HG02885 (cell line): ENCODE data around the gene GRM5.

Experiments
- ATAC-seq: cut with Tn5 transposase; IDR thresholded peaks from one replicate; pipeline ENCODE4 v1.9.1; 2021; ENCODE audit warnings: mild to moderate bottlenecking; ENCODE audit not compliant: unreplicated experiment, poor library complexity

Gene GRM5

DNA sequence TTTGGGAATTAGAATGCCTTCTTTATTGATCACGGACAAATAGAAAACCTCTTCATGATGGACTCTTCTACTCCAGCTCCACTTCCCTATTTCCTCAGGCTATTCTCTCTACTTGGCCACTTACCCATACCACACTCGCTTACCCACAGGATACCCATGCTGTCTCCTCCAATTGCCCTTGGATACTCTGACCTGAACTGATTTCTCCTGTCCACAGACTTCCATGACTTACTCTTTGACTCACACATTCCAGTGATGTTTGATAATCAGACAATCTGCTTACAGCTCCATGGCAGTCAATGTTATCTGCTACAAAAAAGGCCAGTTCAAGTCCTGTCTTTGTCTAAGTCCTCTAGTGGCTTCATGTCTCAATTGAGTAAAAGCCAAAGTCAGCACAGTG, 436.3 kb downstream of the GRM5 start:
- no peak for ATAC-seq

DNA sequence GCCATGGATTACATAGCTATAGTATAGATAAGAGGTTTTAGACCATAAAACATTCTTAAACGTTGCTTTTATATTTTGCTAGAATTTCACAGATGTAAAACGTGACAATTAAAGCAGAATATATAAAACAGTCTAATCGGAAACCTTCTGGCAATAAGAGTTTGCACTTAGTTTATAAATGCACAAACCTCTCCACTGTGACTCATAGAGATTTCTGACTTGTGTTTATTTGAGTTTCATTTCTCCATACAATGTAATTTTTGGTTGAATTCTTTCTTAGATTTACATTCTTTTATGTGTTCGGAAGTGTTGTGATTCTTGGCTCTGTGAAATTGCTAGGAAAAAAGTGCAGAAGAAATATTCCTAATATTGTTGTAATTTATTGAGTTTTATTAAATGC, 439.6 kb downstream of the GRM5 start:
- no peak for ATAC-seq

DNA sequence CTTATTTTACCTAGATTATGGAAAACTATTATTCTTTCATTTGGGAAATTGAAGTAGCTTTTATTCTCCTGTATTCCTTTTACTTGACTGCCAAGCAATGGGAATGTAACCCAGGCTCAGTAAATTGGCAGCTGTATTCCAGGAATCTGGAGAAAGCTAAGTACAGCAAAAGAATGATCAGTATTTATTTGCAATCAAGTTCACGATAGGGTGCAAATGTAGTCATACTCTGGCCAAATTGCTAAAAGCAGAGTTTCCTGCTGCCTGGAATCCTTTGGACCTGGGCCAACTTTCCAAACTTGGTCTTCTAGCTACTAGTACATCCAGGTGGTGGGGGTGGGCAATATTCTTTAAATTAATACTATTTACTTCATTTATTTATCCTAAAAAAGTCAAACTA, 442.3 kb downstream of the GRM5 start:
- no peak for ATAC-seq

DNA sequence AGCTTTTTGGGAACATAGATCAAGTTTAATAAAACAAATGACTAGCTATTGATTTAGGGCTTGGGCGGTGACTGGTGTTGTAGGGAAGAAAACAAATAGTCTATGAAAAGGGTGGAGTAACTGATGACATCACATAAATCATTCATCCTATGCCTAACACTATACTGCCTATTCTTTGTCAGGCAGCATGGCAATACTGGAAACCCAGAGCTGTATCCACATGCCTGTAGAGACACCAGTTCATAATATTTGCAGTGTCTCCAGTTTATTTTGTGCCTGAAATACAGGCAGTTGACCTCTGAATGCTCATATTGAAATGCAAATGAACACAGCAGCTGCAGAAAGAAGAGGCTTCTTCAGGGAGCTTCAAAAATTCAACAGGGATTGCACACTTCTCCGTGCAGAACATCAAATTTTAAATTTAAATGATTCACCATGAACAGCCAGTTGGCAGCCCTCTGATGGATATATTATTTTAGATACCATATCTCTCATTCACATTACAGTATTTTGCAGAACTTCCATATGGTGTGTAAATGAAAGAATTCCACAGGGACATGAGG, 445.1 kb downstream of the GRM5 start:
- ATAC-seq: no peak

DNA sequence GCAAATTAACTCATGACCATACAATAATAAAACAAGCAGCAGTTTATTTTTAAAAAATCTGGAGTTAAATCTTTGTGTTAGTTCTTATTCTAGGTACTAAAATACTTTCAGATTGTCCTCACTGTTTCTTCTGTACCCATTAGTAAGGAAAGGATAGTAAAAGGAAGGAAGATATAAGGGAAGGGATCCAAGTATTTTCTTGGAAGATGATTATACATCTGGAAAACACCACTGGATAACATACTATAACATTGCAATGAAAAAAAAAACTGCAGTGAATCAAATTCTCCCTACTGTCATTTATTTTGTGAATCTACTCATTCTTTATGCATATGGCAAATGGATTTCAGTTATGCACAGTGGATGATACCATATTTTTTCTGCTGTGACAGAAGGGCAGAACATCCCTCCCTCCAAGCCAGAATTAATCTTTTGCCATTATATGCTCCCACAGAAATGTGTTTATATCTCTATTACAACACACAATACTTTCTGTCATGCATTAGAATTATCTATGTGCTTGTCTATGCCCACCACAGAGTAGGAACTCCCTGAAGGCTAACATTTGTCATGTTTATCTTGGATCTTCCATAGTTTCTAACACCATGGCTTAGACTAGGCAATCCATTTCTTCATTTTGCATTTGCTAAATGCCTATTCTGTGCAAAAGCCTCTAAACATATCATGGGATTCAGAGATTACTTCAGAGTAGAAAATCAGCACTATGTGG, 446.0 kb downstream of the GRM5 start:
- no peak for ATAC-seq

- ATAC-seq: no peak
Observed at GRCh38 chr11:88619071-88619425, 446.7 kb downstream of the GRM5 start.

DNA sequence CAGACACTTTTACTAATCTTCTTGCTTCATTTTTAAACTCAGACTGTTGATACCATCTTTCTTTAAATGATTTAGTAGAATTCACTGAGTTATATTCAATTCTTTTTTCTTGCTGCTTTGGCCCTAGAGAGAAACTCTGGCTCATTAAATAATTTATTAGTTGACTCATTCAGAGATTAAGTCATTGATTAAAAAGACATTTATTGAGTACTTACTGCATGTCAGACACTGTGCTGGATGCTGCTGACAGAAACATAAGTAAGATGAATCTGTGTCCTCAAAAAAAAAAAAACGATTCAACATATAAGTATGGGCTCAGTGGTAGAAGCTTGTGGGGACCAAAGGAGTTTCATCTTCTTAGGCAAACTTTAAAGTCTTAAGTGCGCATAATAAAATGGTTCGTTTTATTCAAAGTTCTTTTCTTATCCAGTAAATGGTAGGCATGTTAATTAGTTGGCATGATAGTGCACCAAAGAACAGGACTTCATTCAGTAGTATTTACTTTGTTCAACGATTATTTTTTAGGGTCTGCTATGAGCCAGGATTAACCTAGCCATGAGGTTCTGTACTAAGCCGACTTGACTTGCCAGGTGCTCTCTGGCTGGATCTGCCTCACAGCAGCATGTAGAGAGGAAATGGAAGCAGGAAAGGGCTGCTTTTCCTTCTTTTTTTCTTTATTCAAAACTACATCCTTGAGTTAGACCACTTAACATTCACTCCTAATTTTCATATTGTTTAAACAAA, 447.3 kb downstream of the GRM5 start:
- no peak for ATAC-seq

DNA sequence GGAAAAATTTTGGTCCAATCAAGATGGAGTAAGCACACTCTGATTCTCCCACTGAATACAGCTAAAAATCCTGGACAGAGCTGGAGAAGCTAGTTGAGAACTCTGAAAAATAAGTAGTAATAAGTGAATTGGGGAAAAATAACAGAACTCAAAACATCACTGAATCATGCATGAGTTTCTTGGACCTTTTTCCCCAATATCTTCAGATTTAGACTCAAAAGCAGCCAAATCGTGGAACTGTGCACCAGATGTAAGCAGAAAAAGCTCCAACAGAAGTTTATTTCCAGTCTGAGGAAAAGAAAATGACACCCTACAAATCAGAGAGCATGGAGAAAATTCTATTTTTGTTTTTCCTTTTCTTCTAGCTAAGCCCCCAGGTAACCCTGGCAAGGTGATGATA, 448.6 kb downstream of the GRM5 start:
- ATAC-seq: no peak

DNA sequence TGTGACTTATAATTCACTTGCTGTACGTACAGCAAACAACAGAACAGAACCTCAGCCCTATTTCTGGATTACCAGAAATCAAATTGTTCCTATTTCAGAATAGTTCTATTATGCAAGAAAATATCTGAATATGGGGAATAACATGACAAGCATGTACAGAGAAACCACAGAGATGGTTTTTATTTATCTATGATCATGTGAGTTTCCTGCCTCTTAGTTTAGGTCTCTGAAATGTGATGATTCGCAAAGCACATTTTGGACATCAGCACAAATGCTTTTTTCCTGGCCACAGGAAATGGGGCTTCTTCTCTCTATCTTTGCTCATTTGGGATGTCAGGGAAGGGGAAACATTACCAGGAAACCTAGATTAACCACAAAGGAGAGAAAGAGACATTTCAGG, 461.5 kb downstream of the GRM5 start:
- no peak for ATAC-seq

GRCh38 chr11:88603091-88603867, 462.5 kb downstream of the GRM5 start:
- ATAC-seq: no peak

DNA sequence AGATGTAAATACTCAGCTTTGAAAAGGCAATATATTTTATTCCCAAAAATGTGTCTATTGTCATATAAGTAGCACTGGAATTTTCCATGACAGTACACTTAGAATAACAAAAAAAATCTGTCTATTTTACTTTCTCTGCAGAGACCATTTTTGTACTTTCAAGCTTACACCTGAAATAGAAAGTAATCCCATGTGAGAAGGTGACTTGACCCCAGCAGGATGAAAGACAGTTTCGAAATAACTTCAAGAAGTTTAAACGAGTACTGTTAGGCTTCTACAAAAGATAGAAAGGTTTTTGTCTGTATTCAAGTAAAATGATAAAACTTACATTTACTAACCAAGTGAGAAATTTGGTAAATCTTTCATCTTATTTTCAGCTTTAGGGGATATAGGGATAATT, 468.4 kb downstream of the GRM5 start:
- ATAC-seq: no peak

DNA sequence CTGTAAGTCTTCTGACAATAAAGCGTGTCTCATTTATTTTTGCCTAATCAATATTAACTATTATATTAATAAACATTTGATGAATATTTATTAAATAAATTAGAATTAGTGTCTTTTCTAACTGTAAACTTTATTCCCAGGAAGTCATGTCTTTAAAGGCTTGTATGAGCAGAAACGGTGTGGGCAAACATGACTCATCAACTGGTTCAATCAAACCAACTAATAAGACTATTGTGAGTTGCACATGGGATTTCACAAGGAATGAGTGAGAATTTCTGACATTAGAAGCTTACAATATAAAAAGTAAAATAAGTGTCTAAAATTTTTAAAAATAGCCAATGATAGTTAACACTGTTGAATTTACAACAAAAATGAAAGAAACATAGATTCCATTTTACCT, 469.0 kb downstream of the GRM5 start:
- no peak for ATAC-seq

DNA sequence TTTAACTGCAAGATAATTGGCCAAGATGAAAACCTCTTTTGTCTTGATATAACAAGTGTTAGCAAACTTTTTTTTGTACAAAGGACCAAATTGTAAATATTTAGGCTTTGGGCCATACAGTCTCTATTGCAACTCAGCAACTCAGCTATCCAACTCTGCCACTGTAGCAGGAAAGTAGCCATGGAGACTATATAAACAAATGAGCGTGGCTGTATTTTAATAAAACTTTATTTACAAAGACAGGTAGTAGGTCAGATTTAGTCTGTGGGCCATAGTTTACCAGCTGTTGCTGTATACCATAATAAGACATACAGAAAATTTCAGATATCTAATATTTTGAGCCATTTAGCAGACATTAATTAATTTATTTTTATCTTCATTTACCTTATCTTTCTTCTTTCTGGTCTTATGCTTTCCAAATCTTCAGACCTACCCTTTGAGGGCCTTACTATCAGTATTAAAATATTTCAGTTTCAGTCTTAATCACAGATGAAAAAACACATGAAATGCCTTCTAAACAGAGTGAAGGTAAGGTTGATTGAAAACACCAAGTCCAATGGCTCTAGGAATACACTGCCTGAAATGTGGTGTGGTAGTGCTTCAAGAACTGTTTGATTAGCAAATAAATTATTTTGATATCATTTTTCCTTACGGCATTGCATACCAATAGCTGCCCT, 471.4 kb downstream of the GRM5 start:
- no peak for ATAC-seq

DNA sequence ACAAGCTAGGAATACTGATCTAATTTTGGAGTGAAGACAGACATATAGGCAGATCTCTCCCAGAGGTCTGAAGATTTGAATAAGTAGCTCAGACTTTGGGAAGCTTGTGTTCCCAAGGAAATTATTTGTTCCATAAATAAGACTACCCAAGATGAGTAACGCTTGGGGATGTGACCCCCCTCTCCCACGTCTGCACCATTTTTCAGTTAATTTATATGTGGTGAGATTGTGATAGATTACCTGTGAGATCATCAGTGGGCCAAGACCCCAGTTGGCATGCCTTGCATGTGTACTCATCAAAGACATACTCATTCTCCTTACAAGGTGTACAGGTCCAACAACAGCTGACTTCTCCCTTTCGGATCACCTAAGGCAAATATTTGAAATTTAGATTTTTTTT, 475.4 kb downstream of the GRM5 start:
- no peak for ATAC-seq

DNA sequence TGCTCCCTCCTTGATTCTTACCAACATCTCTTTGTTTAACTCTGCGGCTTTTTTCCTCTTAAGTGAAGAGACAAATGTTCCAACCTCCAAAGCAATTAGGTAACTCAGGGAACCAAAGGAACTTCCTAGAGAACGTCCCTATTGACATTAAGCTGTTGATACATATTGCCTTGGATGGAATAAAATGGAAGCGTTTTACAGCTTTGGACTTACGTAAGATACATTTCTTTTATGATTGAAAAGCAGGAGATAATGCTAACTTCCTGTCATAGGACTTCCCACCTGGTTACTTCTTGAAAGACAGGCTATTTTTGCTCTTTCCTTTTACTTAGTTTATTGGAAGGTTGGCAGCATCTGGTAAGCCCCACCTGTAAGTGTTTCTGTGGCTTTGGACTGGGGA, 482.5 kb downstream of the GRM5 start:
- ATAC-seq: no peak

GRCh38 chr11:88579466-88579865, 486.3 kb downstream of the GRM5 start:
- no peak for ATAC-seq

DNA sequence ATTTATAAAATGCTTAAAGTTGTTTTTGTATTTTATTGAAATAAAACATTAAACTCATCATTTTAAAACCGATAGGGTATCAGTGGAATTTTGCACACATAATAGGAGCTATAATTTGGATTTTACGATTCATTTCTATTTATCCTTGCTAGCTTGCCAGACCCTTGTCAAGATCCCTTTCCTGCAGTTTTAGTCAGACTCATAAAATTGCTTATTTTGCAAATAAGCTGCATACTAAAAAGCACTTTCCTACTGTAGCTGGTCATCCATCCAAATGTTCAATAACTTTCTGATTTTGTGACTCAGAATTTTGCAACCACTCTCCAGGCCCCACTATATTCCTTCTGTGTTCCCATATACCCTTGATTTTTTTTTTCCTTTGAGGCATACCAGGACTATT, 489.0 kb downstream of the GRM5 start:
- no peak for ATAC-seq

GRCh38 chr11:88575916-88576315, 489.9 kb downstream of the GRM5 start:
- ATAC-seq: no peak

DNA sequence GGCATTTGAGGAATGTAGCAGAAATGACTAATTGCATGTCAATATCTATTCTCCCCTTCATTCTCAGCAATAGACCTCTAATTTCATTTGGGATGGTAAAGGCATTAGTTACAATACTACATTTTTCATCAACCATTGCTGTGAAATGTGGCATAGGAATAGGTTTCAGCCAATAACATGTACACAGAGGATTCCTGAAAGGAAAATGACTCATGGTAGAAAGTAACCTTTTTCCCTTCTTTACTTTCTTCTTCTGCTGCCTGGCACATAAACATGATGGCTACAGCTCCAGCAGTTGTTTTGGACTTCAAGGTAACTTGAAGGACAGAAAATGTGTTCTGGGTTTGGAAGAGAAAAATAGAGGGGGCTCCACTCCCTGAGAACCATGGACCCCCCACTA, 496.4 kb downstream of the GRM5 start:
- ATAC-seq: no peak

DNA sequence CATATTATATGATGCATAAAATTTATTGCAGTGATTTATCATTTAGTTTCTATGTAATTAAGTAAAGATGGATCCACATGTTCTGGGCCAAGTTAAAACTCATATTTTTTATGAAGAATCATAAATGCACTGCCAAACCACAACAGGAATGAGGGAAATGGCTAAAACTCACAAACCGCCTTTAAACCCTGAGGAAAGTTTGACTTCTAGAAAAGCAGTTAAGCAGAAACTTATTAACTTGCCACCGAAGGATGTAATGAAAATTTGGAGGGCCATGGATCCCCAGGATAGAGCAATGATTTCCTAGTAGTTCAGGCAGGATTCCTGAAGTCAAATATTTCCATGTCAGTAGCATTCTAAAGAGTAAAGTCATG, 510.0 kb downstream of the GRM5 start:
- no peak for ATAC-seq
